NCI-H748 treated with DMSO at 0.1 percent for 48 hours (cell line): Measurements from ENCODE around the gene POLR3GL.
A peak's percentile ranks its signal among the peaks of the same experiment; 100 is the strongest.

Source experiments
- DNase-seq: peaks from one replicate; lab custom pipeline; 2025; lab: John Stamatoyannopoulos, UW

Gene POLR3GL

DNA sequence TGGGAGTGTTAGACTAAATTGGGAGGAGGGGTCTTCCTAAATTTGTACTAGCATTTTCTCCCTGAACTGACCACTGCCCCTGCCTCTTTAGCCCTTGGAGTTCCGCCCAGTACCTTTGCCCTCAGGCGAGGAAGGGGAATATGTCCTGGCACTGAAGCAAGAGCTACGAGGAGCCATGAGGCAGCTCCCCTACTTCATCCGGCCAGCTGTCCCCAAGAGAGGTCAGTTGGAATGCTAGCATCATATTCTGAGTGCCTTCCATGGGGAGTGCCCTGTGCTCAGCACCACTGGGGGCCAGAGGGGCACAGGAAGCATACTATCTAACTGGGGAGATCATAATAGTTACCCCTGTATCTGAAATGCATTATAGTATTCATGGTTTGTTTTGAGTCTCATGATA, 10.7 kb downstream of the POLR3GL start:
- no peak for DNase-seq

DNA sequence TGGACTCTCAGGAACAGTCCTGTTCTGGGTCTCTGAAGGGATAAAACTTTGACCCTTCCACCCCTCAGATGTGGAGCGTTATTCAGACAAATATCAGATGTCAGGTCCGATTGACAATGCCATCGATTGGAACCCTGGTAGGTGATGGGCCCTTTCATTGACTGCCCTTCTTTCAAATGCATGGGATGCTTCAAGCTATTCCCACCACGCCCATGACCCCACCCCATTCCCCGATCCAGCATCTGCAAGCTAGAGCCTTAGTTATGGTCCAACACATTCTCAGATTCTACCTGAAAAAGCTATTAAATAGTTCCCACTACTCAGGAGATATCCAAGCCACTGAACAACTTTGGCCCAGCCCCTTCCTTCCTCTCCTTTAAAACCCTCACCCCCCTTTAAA, 12.5 kb downstream of the POLR3GL start:
- DNase-seq: no peak

DNA sequence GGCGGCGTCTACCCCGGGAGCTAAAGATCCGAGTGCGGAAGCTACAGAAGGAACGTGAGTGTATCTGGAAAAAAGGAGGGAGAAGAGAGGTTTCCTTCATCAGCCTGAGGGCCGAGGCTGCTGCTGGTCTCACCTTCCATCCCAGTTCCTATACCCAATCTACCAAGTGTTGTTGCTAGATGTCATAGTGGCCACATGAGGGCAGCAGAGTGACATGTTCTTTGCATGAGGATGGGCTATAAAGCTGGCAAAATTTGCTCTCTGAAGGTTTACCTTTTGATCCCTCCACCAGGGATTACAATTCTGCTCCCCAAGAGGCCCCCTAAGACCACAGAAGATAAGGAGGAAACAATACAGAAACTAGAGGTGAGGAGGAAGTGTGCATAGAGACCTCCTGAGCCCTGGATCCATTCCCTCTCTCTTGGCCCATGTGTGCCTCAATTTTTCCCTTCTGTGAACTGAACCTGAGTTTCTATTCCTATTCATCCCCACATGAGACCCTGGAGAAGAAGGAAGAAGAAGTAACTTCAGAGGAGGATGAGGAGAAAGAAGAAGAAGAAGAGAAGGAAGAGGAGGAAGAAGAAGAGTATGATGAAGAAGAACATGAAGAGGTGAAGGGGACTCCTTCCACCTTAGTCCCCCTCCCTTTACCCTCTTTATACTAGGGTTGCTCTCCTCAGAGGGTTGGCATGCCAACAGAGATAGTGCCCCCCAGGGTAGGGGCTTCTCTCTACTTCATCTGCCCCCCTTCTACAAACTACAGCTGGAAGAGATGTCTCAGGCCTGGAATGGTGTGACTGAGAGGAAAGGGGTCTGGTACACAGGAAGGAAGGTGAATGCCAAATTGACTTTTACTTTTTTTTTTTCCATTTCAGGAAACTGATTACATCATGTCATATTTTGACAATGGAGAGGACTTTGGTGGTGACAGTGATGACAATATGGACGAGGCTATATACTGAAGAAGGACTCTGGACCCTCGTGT, 13.3 kb downstream of the POLR3GL start:
- DNase-seq: peak; percentile 86

DNA sequence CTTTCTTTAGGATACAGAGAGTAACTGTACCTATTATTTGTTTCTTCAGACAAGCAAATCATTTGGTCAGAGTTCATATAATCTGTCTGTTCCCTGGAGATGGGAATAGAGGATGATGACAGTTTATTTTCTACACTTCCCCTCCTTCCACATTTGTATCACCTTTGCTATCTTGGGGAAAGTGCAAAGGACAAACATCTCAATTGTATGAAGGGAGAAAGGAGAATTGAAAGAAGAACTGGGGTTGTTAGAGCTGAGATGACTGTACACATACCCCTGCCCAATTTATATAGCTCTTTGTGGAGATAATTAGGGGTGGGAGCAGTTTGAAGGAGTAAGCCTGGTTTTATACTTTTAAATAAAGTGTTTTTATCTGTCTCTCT, 14.0 kb downstream of the POLR3GL start:
- no peak for DNase-seq

DNA sequence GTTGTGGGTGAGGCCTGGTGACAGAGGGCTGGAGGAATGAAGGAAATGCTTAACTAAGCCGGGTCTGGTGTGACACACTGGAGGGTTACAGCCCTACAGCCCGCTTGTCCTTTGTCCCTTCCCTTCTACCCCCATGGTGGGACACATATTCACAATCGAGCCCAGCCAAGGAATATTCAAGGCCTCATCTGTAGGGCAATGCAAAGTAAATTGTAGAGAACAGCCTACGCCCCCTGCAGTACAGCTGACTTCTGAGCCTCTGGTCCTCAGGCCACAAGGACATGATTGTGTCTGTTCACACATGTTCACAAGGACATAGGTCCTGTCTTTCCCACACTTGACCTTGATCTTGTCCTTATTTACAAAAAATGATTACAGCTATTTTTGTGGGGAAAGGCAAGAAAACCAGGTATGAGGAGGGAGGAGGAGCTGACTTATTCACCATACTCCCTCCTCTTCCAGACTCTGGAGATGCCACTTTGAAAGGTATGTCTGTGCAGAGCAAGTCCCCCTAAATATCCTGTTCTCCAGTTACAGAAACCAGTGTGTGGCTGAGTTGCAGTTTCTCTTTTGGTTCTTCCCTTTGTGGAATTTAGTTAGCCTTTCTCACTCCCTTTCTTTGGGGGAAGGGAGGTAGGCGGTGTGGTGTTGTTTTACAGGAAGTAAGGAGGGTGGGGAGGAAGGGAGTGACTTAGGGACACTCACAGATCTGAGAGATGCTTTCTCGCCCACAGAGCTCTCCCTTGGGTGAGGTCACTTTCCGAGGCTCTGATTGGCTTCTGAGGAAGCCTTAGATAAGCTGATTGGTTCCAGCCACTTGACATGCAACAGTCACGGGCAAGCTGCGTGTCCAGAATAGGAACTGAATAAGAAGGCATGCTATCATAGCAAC, 14.6 kb downstream of the POLR3GL start:
- peak; percentile 94 for DNase-seq

DNA sequence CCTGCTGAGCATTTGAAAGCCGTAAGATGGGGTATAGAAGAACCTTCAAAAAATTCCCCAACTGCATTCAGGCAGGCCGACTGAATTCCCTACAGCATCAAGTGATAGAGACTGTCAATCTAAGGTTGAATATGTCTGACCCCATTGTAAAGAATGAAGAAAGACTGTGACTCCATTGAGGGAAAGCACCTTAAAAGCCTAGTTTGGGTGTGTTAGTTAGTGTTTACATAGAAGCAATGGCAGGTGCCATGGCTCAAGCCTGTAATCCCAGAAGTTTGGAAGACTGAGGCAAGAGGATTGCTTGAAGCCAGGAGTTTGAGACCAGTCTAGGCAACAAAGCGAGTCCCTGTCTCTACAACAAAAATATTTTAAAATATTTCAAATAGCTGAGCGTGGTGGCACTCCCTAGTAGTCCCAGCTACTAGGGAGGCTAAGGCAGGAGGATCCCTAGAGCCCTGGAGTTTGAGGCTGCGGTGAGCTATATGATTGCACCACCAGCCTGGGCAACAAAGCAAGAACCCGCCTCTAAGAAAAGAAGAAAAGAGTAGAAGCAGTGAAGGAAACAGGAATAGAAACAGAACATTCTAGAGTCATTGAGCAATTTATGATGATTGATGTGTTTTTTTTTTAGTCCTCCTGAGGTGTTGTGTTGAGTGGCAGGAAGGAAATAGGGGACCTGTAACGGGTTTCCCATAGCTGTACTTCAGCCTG, 15.4 kb downstream of the POLR3GL start:
- no peak for DNase-seq

DNA sequence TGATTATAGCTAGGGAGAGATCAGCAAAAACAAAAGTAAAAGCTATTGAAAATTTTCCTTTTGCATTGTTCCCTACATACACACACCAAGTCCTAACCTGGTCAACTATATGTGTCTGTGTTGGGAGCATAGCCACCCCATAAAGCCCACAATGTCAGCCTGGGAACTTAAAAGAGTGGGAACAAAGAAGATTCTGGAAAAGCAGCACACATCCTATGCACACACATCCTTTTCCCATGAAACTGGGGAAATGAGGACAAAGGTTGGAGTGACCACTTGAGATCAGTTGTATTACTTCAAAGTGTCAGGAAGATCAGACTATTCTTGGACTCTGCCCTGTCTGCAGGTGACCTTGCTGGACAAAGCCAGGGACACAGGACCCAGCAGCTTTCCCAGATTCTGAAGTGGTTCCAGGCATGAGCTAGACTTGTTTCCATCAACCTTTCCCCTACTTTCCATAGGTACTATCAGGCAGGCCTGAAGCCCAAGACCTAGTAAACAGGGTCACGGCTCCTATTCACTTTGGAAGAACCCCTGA, 16.0 kb downstream of the POLR3GL start:
- no peak for DNase-seq

DNA sequence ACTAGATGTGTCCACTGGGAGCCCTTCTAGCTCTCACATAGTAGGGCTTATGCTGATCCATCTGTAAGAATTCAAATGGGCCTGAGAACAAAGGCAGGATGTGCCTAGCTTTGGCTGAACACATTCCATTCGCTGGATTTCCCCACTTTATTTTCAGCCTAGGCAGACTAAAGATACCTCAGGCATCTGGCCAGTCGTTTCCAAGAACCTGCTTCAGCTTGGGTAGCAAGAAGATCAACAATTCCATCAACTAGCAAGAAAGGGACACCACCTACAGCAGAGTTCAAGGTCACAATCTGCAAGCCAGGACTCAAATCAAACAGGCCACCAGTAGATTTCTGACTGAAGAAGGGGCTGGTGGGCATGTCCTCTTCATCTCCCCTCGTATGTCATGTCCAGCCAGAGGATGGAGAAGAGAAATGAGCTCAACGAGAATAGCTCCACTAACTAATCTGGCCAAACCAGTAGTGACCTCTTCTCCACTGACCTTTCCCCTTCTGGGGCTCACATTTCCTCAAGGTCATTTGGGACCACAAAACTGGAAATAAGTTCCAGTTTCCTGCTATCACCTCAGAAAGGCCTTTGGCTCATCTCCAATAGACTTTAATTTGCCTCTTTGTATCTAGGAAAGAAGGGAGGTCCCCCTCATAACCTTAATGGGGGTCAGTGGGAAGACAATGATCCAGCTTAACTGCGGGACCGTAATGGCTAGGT, 17.7 kb downstream of the POLR3GL start:
- DNase-seq: no peak

DNA sequence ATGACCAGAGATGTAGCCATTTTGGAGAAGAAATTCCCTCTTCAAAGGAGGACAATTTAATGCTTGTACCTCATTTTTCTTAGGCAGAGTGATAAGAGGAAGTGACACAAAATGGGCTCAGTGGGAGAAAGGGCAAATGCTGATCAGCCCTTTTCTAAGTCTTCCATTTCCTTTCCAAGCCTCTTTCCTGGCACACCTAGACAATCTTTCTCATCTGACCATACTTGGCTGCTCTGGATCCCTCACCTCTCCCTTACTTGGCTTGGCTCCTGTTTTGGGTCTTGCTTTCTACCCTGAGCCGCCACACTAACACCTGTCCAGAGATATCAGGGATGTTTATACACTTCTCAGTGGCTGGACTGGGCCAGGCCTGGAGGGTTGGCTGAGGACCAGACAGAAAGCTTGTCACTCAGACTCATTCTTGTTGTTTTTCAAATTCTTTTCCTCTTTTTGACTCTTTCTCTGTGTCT, 18.8 kb downstream of the POLR3GL start:
- no peak for DNase-seq

DNA sequence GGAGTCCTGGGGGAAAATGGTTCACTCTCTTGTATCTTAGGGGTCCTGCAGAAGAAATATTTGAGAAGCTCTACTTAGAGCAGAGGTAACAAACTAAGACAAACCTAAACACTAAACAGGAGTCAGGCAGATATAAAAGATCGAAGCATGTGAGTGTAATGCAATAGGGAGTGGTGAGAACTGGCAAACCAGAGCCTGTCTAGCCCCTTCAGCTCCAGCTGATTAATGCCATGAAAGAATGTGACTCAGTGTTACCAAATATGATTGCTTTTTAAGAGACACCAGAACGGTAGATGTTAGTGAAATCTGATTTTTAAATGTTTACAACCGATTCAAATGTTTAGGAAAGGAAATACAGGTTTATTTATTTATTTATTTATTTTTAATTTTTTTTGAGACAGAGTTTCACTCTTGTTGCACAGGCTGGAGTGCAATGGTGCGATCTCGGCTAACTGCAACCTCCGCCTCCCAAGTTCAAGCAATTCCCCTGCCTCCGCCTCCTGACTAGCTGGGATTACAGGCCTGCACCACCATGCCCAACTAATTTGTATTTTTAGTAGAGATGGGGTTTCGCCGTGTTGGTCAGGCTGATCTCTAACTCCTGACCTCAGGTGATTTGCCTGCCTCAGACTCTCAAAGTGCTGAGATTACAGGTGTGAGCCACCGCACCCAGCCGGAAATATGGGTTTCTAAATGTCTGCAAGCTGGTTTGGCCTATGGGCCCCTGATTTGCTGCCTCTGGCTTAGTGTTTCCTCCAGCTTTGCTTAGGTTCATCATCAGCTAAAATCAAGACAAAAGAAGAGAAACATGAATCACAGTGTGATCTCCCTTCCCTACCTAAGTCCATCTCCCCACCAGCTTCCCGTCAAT, 19.7 kb downstream of the POLR3GL start:
- DNase-seq: no peak

DNA sequence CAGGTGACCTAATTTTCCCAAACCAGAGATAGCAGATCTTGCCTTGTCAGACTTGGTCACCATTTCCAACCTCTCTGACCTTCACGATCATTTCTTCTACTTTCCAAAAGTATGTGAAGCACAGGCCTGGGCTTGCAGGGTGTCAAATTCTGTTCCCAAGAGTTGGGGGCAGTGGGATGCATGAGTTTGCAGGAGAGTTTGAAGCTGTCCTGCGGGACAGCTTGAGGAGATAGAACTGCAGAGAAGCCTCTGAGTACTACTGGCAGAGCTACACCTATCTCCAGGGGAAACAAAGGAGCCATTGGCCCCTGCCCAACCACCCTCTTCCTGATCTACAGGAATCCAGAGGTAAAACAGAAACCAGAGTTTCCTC, 20.6 kb downstream of the POLR3GL start:
- DNase-seq: no peak

DNA sequence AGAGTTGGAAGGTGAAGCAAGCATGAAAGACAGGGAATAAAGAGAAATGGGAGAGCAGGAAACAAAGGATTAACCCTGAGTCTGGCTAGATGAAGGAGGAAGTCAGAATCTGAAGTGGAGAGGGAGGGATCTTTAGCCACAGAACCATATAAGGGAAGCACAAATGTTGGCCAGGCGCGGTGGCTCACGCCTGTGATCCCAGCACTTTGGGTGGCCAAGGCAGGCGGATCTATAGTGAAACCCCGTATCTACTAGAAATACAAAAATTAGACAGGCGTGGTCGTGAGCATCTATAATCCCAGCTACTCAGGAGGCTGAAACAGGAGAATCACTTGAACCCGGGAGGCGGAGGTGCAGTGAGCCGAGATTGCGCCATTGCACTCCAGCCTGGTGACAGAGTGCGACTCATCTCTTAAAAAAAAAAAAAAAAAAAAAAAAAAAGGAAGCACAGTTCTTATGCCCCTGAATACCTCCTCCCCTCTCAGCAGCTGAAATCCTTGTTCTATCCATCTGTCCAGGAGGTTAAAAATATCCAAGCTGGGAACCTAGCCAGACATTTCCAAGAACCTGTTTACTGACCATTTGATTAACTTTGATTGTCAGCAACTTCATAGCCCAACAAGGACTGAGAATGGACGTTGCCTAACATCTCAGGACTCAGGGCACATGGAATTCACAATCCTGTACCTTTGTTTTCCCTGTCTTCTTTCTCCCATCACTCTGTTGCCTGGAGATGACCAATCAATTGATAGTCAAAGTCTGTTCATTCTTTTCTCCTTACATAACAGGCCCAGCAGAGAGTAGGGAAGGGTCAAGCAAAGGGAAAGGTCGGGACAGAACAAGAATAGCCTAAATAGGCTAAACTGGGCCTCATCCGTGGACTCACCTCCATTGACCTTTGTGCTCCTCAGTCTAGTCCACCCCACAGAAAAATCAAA, 21.3 kb downstream of the POLR3GL start:
- DNase-seq: no peak

DNA sequence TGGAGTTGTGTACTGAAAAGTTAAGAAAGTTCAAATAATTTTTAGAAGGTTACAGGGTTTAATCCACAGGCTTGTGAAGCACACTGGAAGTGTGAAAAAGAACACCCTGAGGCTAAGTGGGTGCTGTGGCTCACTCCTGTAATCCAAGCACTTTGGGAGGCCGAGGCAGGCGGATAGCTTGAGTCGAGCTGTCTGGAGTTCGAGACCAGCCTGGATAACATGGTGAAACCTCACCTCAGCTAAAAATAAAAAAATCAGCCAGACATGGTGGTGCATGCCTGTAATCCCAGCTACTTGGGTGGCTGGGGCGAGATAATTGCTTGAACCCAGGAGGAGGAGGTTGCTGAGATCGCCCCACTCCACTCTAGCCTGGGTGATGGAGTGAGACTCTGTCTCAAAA, 22.1 kb downstream of the POLR3GL start:
- DNase-seq: no peak

DNA sequence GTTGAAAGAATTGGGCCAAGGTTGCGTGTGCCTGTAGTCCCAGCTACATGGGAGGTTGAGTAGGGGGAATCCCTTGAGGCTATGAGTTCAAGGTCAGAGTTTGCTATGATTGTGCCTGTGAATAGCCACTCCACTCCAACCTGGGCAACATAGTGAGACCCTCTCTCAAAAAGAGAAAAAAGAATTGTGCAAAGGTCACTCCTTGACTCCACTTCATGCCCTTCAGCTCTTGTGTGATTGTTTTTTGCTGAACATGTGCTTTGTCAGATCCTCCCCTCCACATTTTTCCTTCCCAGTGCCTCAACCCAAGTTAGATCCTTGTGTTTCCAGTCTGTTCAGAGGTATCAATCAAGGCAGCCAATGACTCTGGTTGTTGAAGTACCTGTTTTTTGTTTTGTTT, 23.4 kb downstream of the POLR3GL start:
- no peak for DNase-seq

DNA sequence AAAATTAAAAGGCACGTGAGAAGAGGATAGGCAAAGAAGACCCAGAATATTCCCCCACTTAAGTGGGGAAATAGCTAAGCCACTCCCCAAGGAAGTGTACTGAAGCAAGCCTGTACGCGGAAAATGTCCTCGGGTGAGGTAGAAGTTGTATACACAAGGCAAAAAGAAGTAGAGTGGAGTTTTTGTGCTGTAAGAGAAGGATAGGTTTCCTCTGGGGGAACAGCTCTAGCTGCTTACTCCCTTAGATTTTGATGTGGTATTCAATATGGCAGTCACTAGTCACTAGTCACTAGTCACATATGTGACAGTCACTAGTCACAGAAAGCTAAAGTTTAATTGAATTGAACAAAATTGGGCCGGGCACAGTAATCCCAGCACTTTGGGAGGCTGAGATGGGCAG, 24.3 kb downstream of the POLR3GL start:
- DNase-seq: no peak

DNA sequence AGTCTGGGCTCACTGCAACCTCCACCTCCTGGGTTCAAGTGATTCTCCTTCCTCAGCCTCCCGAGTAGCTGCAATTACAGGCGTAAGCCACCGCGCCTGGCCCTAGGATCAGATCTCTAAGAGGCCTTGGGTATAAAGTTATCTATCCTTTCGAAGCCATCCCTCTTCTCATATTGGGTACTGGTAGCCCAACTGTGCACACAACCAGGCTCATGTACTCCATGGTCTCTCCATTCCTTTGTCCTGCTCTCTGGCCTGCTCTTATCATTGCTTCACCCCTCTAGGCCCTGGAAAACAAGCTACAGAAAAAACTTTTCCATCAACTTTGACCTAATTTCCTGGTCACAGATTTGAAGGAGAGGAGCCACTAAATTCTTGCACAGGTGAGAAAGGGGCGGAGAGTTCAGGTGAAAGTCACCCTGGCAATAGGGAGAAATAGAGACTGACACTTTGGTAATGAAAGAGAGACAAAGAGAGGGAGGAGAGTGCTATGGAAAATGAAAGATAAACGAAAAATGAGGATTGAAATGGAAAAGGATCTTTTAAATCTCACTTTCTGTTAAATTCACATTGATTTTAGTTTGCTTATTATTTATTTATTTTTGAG, 25.9 kb downstream of the POLR3GL start:
- DNase-seq: no peak

DNA sequence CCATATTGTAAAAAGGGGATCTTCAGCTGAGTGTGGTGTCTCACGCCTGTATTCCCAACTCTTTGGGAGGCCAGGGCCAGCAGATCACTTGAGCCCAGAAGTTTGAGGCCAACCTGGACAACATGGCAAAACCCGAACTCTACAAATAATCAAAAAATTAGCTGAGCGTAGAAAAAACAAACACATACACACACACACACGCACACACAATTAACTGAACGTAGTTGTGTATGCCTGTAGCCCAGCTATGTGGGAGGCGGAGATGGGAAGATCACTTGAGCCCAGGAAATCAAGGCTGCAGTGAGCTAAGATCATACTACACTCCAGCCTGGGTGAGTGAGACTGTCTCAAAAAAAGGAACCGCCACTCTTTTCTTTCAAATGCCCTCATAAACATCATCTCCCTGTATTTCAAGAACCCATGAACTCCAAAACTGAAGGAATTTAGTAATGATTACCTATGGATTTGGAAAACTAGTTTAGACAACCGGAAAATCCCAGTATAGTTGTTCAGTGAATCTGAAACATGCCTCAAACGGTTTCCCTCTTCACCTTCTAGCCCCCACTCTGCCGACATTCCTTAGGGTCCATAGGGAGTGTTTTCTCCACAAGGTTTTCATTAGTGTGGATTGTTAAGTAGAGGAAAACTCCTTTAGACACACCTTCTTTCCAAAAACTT, 27.4 kb downstream of the POLR3GL start:
- DNase-seq: no peak

DNA sequence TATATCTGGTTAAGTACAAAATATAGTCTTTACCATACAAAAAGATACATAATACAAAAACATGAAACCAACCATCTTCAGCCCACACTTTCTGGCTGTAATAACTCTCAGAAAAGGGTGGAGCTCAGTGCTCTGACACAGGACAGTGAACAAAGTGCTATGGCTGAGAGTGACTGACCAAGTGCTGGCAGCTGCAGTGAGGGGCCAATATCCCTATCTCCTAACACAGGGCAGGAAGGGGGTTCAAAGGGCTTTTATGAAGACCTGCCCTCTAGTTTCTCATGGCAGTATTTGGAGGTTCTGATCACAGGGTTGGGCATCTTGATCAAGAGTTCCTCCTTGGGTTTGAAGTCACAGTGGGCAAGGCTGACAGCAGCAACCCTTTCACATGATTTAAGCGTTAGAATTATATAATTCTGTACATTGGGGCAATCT, 28.0 kb downstream of the POLR3GL start:
- no peak for DNase-seq
